ENCODE measurements around the gene INO80.
A peak's percentile ranks its signal among the peaks of the same experiment; 100 is the strongest.
"Not testable (repeated sequence)": the region's sequence is repeated elsewhere in the genome, so short reads cannot be mapped to it uniquely, and the experiment has no call there.

INO80 gene, protein sequence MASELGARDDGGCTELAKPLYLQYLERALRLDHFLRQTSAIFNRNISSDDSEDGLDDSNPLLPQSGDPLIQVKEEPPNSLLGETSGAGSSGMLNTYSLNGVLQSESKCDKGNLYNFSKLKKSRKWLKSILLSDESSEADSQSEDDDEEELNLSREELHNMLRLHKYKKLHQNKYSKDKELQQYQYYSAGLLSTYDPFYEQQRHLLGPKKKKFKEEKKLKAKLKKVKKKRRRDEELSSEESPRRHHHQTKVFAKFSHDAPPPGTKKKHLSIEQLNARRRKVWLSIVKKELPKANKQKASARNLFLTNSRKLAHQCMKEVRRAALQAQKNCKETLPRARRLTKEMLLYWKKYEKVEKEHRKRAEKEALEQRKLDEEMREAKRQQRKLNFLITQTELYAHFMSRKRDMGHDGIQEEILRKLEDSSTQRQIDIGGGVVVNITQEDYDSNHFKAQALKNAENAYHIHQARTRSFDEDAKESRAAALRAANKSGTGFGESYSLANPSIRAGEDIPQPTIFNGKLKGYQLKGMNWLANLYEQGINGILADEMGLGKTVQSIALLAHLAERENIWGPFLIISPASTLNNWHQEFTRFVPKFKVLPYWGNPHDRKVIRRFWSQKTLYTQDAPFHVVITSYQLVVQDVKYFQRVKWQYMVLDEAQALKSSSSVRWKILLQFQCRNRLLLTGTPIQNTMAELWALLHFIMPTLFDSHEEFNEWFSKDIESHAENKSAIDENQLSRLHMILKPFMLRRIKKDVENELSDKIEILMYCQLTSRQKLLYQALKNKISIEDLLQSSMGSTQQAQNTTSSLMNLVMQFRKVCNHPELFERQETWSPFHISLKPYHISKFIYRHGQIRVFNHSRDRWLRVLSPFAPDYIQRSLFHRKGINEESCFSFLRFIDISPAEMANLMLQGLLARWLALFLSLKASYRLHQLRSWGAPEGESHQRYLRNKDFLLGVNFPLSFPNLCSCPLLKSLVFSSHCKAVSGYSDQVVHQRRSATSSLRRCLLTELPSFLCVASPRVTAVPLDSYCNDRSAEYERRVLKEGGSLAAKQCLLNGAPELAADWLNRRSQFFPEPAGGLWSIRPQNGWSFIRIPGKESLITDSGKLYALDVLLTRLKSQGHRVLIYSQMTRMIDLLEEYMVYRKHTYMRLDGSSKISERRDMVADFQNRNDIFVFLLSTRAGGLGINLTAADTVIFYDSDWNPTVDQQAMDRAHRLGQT (N-terminal part only)

DNA sequence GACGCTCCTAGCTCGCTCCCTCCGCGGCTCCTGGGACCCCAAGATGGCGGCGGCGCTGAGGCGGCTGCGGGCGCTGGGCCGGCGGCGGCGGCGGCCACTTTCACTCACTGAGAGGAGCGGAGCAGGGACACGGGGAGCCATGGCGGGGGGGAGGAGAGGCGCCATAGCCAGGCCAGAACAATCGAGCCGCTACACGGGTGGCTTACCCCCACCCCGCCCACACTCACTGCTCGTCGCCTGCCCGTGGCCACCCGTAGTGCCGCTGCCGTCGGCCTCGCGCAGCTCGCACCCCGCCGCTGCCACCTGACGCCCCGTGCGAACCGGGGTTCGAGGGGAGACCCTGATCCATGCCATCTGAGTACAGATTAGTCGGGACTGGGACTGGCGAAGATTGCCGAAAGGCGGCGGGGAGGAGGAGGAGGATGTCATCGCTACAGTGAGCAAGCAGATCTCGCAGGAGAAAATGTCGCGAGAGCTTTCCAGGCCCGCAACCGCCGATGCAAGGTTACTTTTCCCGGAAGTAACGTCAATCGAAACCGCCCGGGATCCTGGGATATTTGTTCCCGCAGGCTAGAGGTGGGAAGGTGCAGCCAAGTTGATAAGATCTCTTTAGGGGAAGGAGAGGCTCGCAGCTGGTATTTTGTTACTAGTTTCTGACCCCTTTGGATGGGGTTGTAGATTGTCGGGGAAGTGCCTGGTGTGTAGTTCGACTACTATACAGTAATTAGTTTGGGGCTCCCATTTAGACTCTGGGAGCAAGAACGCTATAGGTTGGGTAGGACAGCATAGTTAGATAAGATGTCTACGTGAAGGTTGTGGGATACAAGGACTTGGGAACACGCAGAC lies at the start of gene INO80:
Gene INO80, minus strand, starts transcription at position 165 of the 846 bp plus-strand sequence. CDS start 19,970 bp downstream, outside the sequence.
- DNase-seq, result peak; percentile 98

GRCh38 chr15:41161736-41162135 lies 45.7 kb upstream of the INO80 start:
- DNase-seq, result no peak

DNA sequence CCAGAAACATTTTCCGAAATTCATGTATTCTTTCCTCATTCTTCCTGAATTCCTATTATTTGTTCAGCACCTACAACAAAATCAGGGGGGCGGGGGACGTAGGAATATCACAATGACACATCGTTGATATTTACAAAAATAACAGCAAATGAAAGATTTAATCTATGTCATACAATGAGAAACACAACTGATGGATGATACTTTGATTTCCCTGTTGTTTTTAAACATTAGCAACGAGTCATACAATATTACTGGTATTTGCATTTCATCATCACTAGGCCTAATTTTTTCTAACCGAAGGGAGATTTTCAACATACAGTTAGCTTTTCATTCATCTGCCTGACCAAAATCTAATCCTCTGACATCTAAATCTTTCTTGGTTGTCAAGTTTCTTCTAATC lies 45.3 kb upstream of the INO80 start:
- DNase-seq, result no peak

DNA sequence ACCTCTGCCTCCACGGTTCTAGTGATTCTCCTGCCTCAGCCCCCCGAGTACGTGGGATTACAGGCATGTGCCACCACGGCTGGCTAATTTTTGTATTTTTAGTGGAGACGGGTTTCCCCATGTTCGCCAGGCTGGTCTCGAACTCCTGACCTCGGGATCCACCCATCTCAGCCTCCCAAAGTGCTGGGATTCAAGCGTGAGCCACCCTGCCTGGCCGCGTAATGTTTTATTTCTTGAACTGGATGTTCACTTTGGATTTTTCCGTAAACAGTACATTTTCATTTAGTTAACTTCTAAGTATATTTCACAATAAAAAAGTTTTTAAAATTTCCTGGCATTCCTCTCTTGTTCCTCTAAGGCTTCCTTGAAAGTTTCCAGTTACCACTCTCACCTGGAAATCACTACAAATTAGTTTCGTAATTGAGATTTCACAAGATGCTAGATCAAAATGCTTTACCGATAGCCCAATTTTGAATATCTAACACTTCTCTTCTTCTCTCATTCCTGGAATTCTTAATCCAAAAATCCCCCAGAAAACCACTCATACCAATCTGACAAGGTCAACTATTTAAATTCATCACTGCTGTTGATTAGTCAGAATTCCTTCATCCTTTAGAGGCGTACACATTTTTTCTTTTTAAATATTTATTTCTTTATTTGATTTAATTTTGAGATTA lies 44.7 kb upstream of the INO80 start:
- DNase-seq, result no peak

GRCh38 chr15:41154412-41154811 lies 38.3 kb upstream of the INO80 start:
- no peak for DNase-seq

DNA sequence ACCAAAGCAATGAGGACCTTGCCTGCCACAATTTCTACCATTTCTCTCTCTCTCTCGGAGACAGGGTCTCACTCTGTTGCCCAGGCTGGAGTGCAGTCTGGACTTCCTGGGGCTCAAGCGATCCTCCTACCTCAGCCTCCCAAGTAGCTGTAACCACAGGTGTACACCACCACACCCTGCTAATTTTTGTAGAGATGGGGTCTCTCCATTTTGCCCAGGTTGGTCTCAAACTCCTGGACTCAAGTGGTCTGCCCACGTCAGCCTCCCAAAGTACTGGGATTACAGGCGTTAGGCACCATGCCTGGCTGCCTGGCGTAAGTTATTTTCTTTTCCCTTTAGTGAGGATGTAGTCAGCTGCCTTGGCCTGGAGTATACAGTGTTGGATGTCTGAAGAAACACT lies 37.7 kb upstream of the INO80 start:
- no peak for DNase-seq

GRCh38 chr15:41151451-41152005 lies 35.4 kb upstream of the INO80 start:
- no peak for DNase-seq

- peak; percentile 7 for DNase-seq
These were observed 34.2 kb upstream of the INO80 start for GRCh38 chr15:41150279-41150678.

DNA sequence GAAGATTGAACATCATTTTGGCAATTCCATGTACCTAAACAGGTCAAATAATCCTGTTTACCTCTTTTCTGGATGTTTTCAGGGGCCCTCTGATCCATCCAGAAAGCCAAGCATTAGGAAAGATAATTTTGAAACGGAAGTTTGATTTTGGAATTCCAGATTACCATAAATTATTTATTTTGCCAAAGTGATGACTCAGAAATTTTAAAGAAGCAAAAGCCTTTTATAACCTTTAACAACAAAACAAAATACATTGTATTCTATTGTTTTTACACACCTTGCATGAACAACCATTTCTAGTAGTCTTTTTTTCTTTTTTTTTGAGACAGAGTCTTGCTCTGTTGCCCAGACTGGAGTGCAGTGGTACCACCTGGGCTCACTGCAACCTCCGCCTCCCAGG lies 32.0 kb upstream of the INO80 start:
- DNase-seq, result no peak

DNA sequence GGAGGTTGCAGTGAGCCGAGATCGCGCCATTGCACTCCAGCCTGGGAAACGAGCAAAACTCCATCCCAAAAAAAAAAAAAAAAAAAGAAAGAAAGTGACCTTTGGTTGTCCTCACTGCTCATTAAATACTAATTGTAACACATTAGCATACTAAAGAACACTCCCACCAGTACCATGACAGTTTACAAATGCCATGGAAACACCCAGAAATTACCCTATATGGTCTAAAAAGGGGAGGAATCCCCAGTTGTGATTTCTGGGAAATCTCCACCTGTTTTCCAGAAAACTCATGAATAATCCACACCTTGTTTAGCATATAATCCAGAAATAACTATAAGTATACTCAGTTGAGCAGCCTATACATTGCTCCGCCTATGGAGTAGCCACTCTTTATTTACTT lies 23.5 kb upstream of the INO80 start:
- no peak for DNase-seq

GRCh38 chr15:41139112-41139511 lies 23.0 kb upstream of the INO80 start:
- not testable (repeated sequence) for DNase-seq

DNA sequence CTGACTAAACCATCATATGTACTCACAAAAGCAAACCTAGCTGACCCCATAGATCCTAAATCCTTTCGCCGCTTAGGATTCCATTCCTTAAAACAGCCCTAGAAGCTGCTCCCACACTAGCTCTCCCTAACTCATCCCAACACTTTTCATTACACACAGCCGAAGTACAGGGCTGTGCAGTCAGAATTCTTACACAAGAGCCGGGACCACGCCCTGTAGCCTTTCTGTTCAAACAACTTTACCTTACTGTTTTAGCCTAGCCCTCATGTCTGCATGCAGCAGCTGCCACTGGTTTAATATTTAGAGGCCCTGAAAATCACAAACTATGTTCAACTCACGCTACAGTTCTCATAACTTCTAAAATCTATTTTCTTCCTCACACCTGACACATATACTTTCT lies 19.5 kb upstream of the INO80 start:
- not testable (repeated sequence) for DNase-seq

GRCh38 chr15:41133454-41133853 lies 17.4 kb upstream of the INO80 start:
- no peak for DNase-seq

GRCh38 chr15:41132094-41132493 lies 16.0 kb upstream of the INO80 start:
- not testable (repeated sequence) for DNase-seq

DNA sequence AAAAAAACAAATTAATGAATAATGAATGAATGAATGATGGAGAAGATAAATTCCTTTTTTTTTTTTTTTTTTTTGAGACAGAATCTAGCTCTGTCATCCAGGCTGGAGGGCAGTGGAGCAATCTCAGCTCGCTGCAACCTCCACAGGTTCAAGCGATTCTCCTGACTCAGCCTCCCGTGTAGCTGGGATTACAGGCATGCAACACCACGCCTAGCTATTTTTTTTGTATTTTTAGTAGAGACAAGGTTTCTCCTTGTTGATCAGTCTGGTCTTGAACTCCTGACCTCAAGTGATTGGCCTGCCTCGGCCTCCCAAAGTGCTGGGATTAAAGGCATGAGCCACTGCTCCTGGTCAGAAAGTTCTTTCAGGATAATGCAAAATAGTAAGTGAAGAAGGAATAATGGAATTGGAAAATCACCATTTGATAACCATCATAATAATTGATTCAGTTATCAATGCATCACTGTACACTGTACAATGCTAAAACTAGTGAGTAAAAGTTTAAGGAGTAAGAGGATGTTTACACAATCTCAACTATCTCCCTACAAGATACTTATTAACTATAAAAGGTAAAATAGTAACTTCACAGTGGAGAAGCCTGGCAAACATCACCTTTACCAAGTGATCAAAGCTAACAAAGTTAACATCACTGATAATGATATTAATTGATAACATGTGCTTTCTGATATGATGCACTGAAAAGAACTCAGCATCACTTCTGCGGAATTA lies 12.3 kb upstream of the INO80 start:
- no peak for DNase-seq

- DNase-seq, result peak; percentile 12
These were observed 10.0 kb upstream of the INO80 start for GRCh38 chr15:41125931-41126642.

- no peak for DNase-seq
These were observed 9.1 kb upstream of the INO80 start for GRCh38 chr15:41125063-41125669.

- no peak for DNase-seq
These were observed 8.0 kb upstream of the INO80 start for GRCh38 chr15:41124058-41124457.

DNA sequence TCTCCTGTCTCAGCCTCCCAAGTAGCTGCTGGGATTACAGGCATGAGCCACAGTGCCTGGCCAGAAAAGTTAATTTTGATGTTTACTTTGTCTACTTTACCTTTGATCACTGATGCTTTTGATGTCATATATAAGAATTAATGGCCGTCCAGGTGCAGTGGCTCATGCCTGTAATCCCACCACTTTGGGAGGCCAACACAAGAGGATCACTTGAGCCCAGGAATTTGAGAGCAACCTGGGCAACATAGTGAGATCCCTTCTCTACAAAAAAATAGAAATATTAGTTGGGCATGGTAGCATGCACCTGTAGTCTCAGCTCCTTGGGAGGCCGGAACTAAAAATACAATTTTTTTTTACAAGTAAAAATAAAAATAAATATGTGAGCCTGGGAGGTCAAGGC lies 6.8 kb upstream of the INO80 start:
- no peak for DNase-seq

Data from activated CD4-positive, alpha-beta T cell treated with anti-CD3 and anti-CD28 coated beads, Interleukin-2, Interleukin-6, amounts not matched to agents 100 ng/mL and 50 ng/mL, durations not matched to agents 16 hours and 8 hours (primary cell).